GM21825 (cell line): ENCODE results near the gene FGD3.
"Not testable (repeated sequence)": the region's sequence is repeated elsewhere in the genome, so short reads cannot be mapped to it uniquely, and the experiment has no call there.

ENCODE experiments used
- ATAC-seq: cut with Tn5 transposase; IDR thresholded peaks from one replicate; pipeline ENCODE4 v1.9.1; 2021; ENCODE audit warnings: mild to moderate bottlenecking, moderate library complexity; ENCODE audit not compliant: unreplicated experiment

The FGD3 gene

GRCh38 chr9:92947268-92948037, at the start of gene FGD3:
TSS of gene FGD3 (plus strand) at chr9:92947523. CDS start at chr9:92976257, 28,734 bp downstream.
- no peak for ATAC-seq

- ATAC-seq, result not testable (repeated sequence)
Observed at GRCh38 chr9:92905137-92905536, 42.2 kb upstream of the FGD3 start.

- ATAC-seq, result no peak
Observed at GRCh38 chr9:92911511-92912475, 35.5 kb upstream of the FGD3 start.

- ATAC-seq, result no peak
Observed at GRCh38 chr9:92917176-92917800, 30.0 kb upstream of the FGD3 start.

- no peak for ATAC-seq
Observed at GRCh38 chr9:92920437-92920836, 26.9 kb upstream of the FGD3 start.

GRCh38 chr9:92931606-92932005, 15.7 kb upstream of the FGD3 start:
- no peak for ATAC-seq

GRCh38 chr9:92934321-92934720, 13.0 kb upstream of the FGD3 start:
- ATAC-seq, result no peak

GRCh38 chr9:92938025-92938424, 9.3 kb upstream of the FGD3 start:
- no peak for ATAC-seq

- ATAC-seq, result no peak
Observed at GRCh38 chr9:92941861-92942260, 5.5 kb upstream of the FGD3 start.

- ATAC-seq, result no peak
Observed at GRCh38 chr9:92942688-92943616, 4.4 kb upstream of the FGD3 start.

- ATAC-seq, result no peak
Observed at GRCh38 chr9:92944921-92945320, 2.4 kb upstream of the FGD3 start.

- no peak for ATAC-seq
Observed at GRCh38 chr9:92945796-92946195, 1.5 kb upstream of the FGD3 start.

GRCh38 chr9:92948038-92948534, 763 bp downstream of the FGD3 start:
- ATAC-seq, result no peak

GRCh38 chr9:92948632-92949031, 1.3 kb downstream of the FGD3 start:
- no peak for ATAC-seq

- ATAC-seq, result no peak
Observed at GRCh38 chr9:92949266-92949982, 2.1 kb downstream of the FGD3 start.

- no peak for ATAC-seq
Observed at GRCh38 chr9:92950359-92950955, 3.1 kb downstream of the FGD3 start.

GRCh38 chr9:92952906-92953610, 5.7 kb downstream of the FGD3 start:
- ATAC-seq, result no peak

GRCh38 chr9:92954049-92954861, 6.9 kb downstream of the FGD3 start:
- ATAC-seq, result no peak
